ENCODE measurements around the gene CYSTM1. TPM values are rescaled to one million over a fixed set of nuclear protein-coding genes. Genes with fewer than 3 reads are reported as not detected.
"Not testable (repeated sequence)": the region's sequence is repeated elsewhere in the genome, so short reads cannot be mapped to it uniquely, and the experiment has no call there.

Gene CYSTM1
- total RNA-seq, 1 experiment from 2014 or later = 2.6 TPM

GRCh38 chr5:140148508-140148907, 26.5 kb upstream of the CYSTM1 start:
- no peak for DNase-seq (ENCODE audit: low read depth)

GRCh38 chr5:140150201-140150600, 24.8 kb upstream of the CYSTM1 start:
- no peak for DNase-seq (ENCODE audit: low read depth)

DNA sequence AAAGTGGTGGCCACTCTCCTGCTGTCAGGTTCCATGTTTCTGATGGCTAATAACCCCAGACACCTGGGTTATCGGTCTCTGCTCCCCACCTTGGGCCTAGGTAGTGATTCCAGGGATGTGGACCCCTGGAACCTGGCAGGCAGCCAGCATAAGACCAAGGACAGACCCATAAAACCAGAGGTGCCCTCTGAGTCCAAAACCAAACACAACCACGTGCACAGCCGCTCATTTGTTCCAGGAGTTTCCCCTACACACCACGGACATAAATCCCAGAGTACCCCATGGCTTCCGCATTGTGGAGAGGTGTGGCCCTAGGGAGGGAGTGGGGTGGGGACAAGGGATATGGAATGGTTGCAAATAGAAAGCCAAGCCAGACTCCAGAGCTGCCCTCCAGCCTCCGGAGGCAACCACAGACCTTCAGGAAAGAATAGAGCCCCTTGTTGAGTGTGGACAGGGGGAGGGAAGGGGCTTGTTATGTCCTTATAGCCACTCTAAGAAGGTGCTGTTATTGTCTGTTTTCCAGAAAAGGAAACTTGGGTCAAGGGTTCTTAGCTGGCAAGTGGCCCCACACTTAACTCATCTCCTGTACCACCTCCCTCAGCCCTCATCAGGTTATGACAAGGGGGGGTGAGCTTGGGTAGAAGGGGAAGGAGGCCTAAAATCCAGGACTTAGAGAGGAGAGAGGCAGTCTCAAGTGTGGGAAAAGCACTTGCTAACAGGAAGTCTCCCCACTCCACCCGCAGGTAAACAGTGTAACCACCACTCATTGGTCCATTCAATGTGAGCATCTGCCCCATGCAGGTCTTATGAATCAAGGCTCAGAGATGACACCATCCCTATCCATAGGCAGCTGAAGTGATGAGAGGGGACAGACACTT, 23.6 kb upstream of the CYSTM1 start:
- no peak for DNase-seq (ENCODE audit: low read depth)

DNA sequence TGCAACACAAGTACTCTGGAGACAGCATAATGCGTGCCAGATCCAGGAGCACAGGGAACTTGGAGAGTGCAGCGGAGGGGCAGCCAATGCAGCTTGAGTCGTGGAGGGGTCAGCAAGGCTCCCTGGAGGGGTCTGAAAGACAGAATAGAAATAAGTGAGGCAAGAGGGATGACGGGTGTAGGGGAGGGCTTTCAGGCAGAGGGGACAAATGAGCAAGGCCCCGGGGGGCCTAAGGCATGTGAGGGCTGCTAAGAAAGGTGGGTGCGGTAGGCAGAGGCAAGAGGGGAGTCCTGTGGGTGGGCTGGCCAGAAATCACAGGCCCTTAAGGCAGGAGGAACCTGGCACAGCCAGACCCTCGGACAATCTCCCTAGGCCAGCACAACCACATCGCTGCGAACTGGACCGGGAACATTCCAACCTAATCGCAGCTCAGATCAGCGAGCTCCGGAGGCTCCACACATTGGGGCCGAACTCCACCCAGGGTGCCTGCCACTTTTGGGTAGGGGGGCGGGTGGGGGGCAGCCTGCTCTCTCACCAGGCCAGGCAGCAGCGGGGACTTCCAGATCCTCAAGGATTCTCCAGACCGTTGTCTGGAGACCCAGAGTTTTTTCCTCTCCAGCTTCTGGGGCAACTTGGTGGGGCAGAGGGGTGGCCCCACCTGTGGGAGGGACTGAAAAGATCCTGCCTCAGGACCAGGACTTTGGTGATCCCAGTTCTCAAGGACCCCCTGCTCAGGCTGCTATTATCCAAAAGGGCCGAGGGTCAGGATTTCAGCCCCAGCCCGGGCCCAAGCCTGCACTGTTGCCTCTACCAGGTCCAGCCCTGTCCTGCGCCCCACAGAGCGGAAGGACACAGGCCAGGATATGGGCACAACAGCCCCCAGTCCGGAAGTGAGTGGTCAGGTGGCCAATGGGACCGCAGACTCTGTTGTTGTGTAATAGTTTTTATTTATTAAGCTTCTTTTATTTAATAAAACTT, 22.7 kb upstream of the CYSTM1 start:
- no peak for DNase-seq (ENCODE audit: low read depth)

- DNase-seq (ENCODE audit: low read depth) = no peak
Measured at GRCh38 chr5:140153255-140153654, 21.7 kb upstream of the CYSTM1 start.

- DNase-seq (ENCODE audit: low read depth) = no peak
Measured at GRCh38 chr5:140153905-140154304, 21.1 kb upstream of the CYSTM1 start.

- not testable (repeated sequence) for DNase-seq (ENCODE audit: low read depth)
Measured at GRCh38 chr5:140154710-140155381, 20.1 kb upstream of the CYSTM1 start.

- peak; percentile 60 for DNase-seq (ENCODE audit: low read depth)
Measured at GRCh38 chr5:140157032-140157781, 17.8 kb upstream of the CYSTM1 start.

- no peak for DNase-seq (ENCODE audit: low read depth)
Measured at GRCh38 chr5:140159014-140159927, 15.7 kb upstream of the CYSTM1 start.

- DNase-seq (ENCODE audit: low read depth) = no peak
Measured at GRCh38 chr5:140162275-140162674, 12.7 kb upstream of the CYSTM1 start.

DNA sequence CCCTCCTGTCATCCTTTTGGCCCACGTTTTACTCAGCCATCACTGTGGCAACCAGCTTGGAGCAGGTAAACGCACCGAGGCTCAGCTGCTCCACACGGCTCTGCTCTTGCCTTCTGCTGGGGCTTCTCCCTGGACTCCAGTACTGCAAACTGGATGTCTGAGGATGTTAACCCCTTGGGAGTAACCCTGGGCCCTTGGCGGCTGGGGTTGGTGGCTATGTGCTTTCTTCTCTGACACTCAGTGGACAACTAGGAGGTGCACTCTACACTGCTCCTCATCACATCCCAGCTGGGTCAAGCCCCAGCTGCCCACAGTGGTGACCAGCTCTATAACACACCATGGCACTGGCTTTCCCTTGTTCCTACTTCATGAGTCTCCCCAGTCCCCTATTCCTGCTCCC, 12.2 kb upstream of the CYSTM1 start:
- DNase-seq (ENCODE audit: low read depth) = no peak

GRCh38 chr5:140165101-140165922, 9.7 kb upstream of the CYSTM1 start:
- no peak for DNase-seq (ENCODE audit: low read depth)

GRCh38 chr5:140165923-140166270, 9.1 kb upstream of the CYSTM1 start:
- no peak for DNase-seq (ENCODE audit: low read depth)

- no peak for DNase-seq (ENCODE audit: low read depth)
Measured at GRCh38 chr5:140166911-140167310, 8.1 kb upstream of the CYSTM1 start.

DNA sequence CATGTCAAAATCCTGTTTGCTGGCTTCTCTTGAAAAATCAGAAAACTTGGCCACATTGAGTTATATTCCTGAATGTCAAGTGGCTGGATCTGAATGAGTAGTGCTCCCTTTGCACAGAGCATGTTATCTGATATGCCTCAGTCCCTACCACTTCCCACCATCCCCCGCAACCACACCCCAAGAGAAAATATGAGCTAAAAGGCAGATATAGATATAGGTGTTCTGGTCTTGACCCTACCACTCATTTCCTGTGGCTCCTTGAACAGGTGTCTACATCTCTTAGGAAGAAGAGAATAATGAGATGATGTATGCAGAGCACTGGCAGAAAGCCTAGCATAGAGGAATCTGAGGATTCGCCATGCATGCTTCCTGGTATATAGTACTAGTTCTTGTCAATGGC, 6.6 kb upstream of the CYSTM1 start:
- no peak for DNase-seq (ENCODE audit: low read depth)

DNA sequence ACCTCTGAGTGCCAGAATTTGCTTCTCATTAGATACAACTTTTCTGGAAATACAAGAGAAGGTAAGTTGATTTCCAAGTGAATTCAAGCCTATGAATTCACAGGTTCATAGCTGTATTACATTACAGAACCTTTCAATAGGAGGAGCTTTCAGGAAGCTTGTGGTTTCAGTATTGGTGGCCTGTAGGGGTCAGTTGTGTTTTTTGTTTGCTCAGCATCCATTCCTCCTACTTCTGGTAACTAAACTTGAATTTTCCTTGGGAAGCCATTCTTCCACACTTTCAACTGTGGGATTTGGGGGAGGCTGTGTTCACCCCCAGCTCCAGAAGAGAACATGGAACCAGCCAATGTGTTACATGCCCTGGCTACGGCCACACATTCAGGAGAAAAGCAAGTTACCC, 5.6 kb upstream of the CYSTM1 start:
- DNase-seq (ENCODE audit: low read depth) = no peak

GRCh38 chr5:140172483-140172882, 2.5 kb upstream of the CYSTM1 start:
- DNase-seq (ENCODE audit: low read depth) = no peak

DNA sequence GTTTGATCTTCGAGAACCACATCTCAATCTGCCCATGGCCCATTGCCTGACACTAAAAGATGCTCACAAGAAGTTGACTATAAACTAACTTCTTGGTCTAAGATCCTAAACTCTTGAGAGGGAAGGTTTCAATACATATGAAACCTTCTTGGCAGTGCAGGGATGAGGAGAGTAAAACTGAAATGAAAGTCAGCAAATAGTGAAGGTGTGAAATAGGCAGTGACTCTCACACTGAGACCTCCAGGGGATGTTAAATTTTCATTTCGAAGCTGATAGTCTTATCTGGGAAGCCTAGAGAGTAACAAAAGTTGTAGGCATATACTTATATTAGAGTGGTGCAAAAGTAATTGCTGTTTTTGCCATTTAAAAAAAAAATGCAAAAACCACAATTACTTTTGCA, 974 bp upstream of the CYSTM1 start:
- no peak for DNase-seq (ENCODE audit: low read depth)

GRCh38 chr5:140175367-140176030, 511 bp downstream of the CYSTM1 start:
- peak; percentile 31 for DNase-seq (ENCODE audit: low read depth)
